Measurements from ENCODE around the gene SSR4.

The SSR4 gene

DNA sequence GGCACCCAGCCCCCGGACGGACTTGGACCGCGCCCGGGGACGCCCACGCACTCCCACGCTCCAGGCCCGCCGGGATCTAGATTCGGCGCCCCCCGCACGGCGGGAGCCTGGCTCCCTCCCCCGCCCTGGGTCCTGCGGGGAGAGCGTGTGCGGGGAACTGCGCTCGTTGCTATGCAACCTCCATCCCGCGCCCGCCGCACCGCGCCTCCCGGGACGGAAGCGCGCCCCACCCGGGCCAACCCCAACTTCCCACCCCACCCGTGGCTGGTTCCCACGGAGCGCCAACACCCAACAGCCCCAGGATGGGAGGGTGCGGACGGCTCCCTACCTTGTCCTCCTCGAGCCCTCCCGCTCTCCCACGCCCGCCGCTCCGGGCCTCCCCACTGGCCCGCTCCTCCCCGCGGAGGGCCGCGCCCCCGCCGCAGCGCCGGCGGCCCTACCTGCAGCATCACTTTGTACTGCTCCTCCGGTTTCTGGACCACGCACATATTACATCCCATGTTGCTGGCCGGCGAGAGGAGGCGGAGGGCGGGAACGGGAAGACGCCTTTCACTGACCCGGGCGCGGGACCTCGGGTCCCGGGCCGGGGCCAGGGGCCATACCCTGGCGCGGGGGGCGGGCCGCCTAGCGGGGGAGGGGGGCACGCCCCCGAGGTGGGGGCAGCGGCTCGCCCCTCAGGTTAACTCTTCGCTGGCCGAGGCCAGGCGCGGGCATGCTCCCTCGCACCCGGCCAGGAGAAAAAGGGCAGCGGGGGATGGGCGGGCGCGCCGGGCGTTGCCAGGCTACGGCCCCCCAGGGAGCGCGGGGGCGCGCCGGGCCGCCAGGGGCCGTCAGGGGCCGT lies 35.6 kb downstream of the SSR4 start, which contains the start of gene PDZD4:
Gene PDZD4, minus strand, starts transcription at position 746 of the 841 bp plus-strand sequence. Its CDS starts 246 bp downstream, at position 500.
- Histone ChIP-seq H3K36me3 (ENCODE audit: insufficient read depth, low read length) (no peaks in the 10 kb centered on the region), H3K9ac (ENCODE audit: low read depth, low read length) (no peak within 1 kb of the TSS), H3K27me3 (ENCODE audit: control insufficient read depth, insufficient read depth, low read length) (peaks cover 40% of the 10 kb centered on the region), H3K4me3 (ENCODE audit: low read length) (no peak within 1 kb of the TSS), H3K9me3 (replicated peaks; ENCODE audit: low read length) (no peaks in the 10 kb centered on the region), H3K4me2 (ENCODE audit: low read length) (peak within 1 kb of the TSS; percentile 37), H3K4me1 (ENCODE audit: control insufficient read depth, insufficient read depth, low read length) (no peaks in the 10 kb centered on the region)

GRCh38 chrX:153830640-153831428 lies 36.4 kb downstream of the SSR4 start:
- Histone ChIP-seq H3K27me3 (ENCODE audit: control insufficient read depth, insufficient read depth, low read length) (peaks cover 36% of the 10 kb centered on the region), H3K9ac (ENCODE audit: low read depth, low read length) (no peak overlapping the region), H3K4me2 (ENCODE audit: low read length) (no peak overlapping the region), H3K4me1 (ENCODE audit: control insufficient read depth, insufficient read depth, low read length) (no peaks in the 10 kb centered on the region), H3K36me3 (ENCODE audit: insufficient read depth, low read length) (no peaks in the 10 kb centered on the region), H3K4me3 (ENCODE audit: low read length) (no peak overlapping the region), H3K9me3 (replicated peaks; ENCODE audit: low read length) (no peaks in the 10 kb centered on the region)

DNA sequence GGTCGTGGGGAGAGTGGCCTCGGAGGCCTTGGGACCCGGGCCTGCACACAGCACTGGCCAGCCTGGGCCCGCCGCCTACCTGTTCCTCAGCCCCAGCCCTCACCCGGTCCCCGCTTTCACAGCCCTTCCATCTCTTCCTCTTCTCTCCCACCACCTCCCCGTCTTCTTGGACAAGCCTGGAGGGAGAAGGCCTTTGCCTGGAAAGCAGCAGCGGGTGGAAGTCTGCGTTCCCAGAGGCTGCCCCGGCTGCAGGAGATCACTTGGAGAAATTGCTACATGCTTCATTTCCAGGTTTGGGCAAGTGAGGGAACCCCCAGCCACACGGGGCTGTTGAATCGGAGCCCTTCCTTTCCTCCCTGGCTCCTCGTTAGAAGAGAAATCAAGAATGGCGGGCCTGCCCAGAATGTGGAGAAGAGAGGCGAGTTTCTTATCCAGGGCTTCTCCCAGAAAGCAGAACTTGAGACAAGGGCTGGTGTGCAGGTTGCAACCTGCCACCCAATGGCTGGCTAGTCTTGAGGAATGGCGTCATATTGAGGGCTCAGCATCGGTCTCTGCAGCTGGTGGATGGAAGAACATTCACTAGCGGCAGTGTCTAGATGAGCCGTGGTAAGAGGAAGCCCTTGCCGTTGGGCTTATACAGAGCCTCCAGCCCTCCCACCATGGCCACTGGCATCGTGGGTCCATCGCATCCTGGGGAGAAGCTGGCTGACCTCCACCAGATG lies 37.1 kb downstream of the SSR4 start:
- Histone ChIP-seq H3K4me1 (ENCODE audit: control insufficient read depth, insufficient read depth, low read length) (no peaks in the 10 kb centered on the region), H3K9ac (ENCODE audit: low read depth, low read length) (no peak overlapping the region), H3K4me2 (ENCODE audit: low read length) (no peak overlapping the region), H3K36me3 (ENCODE audit: insufficient read depth, low read length) (no peaks in the 10 kb centered on the region), H3K4me3 (ENCODE audit: low read length) (no peak overlapping the region), H3K9me3 (replicated peaks; ENCODE audit: low read length) (no peaks in the 10 kb centered on the region), H3K27me3 (ENCODE audit: control insufficient read depth, insufficient read depth, low read length) (peaks cover 36% of the 10 kb centered on the region)

- H3K27me3 ChIP-seq (ENCODE audit: control insufficient read depth, insufficient read depth, low read length), result peaks cover 38% of the 10 kb centered on the region
- H3K36me3 ChIP-seq (ENCODE audit: insufficient read depth, low read length), result no peaks in the 10 kb centered on the region
- H3K9ac ChIP-seq (ENCODE audit: low read depth, low read length), result no peak overlapping the region
- no peak overlapping the region for H3K4me3 ChIP-seq (ENCODE audit: low read length)
- no peak overlapping the region for H3K4me2 ChIP-seq (ENCODE audit: low read length)
- no peaks in the 10 kb centered on the region for H3K4me1 ChIP-seq (ENCODE audit: control insufficient read depth, insufficient read depth, low read length)
- no peaks in the 10 kb centered on the region for H3K9me3 ChIP-seq (replicated peaks; ENCODE audit: low read length)
These were observed 38.3 kb downstream of the SSR4 start for GRCh38 chrX:153832728-153833127.

DNA sequence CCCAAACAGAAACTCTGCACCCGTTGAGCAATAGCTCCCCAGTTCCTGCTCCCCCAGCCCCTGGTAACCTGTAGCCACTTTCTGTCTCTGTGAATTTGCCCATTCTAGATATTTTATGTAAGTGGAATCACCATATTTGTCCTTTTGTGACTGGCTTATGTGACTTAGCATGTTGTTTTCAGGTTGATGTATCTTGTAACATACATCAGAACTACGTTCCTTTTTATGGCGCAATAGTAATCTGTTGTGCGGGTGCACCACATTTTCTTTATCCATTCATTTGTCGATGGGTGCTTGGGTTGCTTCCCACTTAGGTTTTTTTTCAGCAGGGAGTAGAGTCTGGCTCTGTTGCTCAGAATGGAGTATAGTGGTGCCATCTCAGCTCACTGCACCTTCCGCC lies 42.5 kb downstream of the SSR4 start:
- H3K36me3 ChIP-seq (ENCODE audit: insufficient read depth, low read length), result no peaks in the 10 kb centered on the region
- H3K4me1 ChIP-seq (ENCODE audit: control insufficient read depth, insufficient read depth, low read length), result no peaks in the 10 kb centered on the region
- no peak overlapping the region for H3K9ac ChIP-seq (ENCODE audit: low read depth, low read length)
- H3K9me3 ChIP-seq (replicated peaks; ENCODE audit: low read length), result no peaks in the 10 kb centered on the region
- H3K27me3 ChIP-seq (ENCODE audit: control insufficient read depth, insufficient read depth, low read length), result peaks cover 25% of the 10 kb centered on the region
- H3K4me2 ChIP-seq (ENCODE audit: low read length), result no peak overlapping the region
- no peak overlapping the region for H3K4me3 ChIP-seq (ENCODE audit: low read length)

GRCh38 chrX:153844509-153845082 lies 50.1 kb downstream of the SSR4 start:
- H3K9ac ChIP-seq (ENCODE audit: low read depth, low read length), result no peak overlapping the region

DNA sequence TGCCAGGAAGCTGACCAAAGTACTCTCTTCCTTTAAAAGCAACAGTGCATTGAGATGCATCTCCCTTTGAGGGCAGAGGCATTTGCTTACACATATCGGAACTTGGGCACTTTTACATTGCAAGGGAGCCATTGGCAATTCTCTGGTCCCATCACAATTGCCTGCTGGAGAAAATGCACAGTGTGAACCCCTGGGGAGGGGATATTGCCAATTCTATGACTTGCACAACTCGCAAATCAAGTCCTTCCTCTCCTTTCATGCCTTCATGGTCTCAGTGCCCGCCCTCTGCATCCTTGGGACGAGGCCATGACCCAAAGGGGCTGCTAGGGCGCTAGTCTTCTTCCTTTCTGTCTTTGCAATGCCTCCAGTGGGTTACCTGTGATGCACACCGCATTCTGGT lies 50.7 kb downstream of the SSR4 start:
- Histone ChIP-seq H3K4me2 (ENCODE audit: low read length) (no peak overlapping the region), H3K4me3 (ENCODE audit: low read length) (no peak overlapping the region)

More at GRCh38 chrX:153844509-153845082, 50.1 kb downstream of the SSR4 start:
- Histone ChIP-seq H3K4me3 (ENCODE audit: low read length) (no peak overlapping the region), H3K4me1 (ENCODE audit: control insufficient read depth, insufficient read depth, low read length) (no peaks in the 10 kb centered on the region), H3K27me3 (ENCODE audit: control insufficient read depth, insufficient read depth, low read length) (peaks cover 25% of the 10 kb centered on the region), H3K9me3 (replicated peaks; ENCODE audit: low read length) (no peaks in the 10 kb centered on the region), H3K4me2 (ENCODE audit: low read length) (no peak overlapping the region), H3K36me3 (ENCODE audit: insufficient read depth, low read length) (no peaks in the 10 kb centered on the region)

GRCh38 chrX:153845842-153846241 lies 51.4 kb downstream of the SSR4 start:
- Histone ChIP-seq H3K9ac (ENCODE audit: low read depth, low read length) (no peak overlapping the region), H3K4me3 (ENCODE audit: low read length) (no peak overlapping the region), H3K4me2 (ENCODE audit: low read length) (no peak overlapping the region), H3K27me3 (ENCODE audit: control insufficient read depth, insufficient read depth, low read length) (peaks cover 26% of the 10 kb centered on the region), H3K36me3 (ENCODE audit: insufficient read depth, low read length) (no peaks in the 10 kb centered on the region), H3K4me1 (ENCODE audit: control insufficient read depth, insufficient read depth, low read length) (no peaks in the 10 kb centered on the region), H3K9me3 (replicated peaks; ENCODE audit: low read length) (no peaks in the 10 kb centered on the region)

More for the DNA sequence above, 50.7 kb downstream of the SSR4 start:
- Histone ChIP-seq H3K27me3 (ENCODE audit: control insufficient read depth, insufficient read depth, low read length) (peaks cover 25% of the 10 kb centered on the region), H3K9ac (ENCODE audit: low read depth, low read length) (no peak overlapping the region), H3K36me3 (ENCODE audit: insufficient read depth, low read length) (no peaks in the 10 kb centered on the region), H3K9me3 (replicated peaks; ENCODE audit: low read length) (no peaks in the 10 kb centered on the region), H3K4me1 (ENCODE audit: control insufficient read depth, insufficient read depth, low read length) (no peaks in the 10 kb centered on the region)

Measured in skeletal muscle satellite cell (primary cell).